ENCODE measurements around the gene ERC1. TPM values are rescaled to one million over a fixed set of nuclear protein-coding genes. Genes with fewer than 3 reads are reported as not detected.

The ERC1 gene
- total and polyA plus RNA-seq, 2 donors (not counting 3 experiments of a cell fraction or from before 2014, with no cell fraction given) = 11.7 to 66.1 TPM

- Histone ChIP-seq H3K27ac (ENCODE audit: insufficient read depth, low read depth, low read length) (no peak overlapping the region), H2AFZ (ENCODE audit: low read depth, low read length) (no peak overlapping the region), H3K4me1 (ENCODE audit: control insufficient read depth, extremely low read depth, insufficient read depth, low read length) (no peaks in the 10 kb centered on the region), H3K36me3 (ENCODE audit: control insufficient read depth in 2 of 2, extremely low read depth in 1 of 2, insufficient read depth in 2 of 2, low read length in 2 of 2) (no peaks in the 10 kb centered on the region), H3K27me3 (ENCODE audit: control insufficient read depth in 2 of 2, insufficient read depth in 2 of 2, low read length in 2 of 2) (no peaks in the 10 kb centered on the region), H3K4me3 (replicated peaks in 1 of 3; ENCODE audit: insufficient read depth in 1 of 3, low read depth in 1 of 3, low read length in 3 of 3) (no peak overlapping the region), H3K4me2 (ENCODE audit: insufficient read depth, low read length) (no peak overlapping the region), H3K9me1 (replicated peaks; ENCODE audit: control insufficient read depth, extremely low read depth, insufficient read depth, low read length) (peaks cover 3% of the 10 kb centered on the region), H3K79me2 (ENCODE audit: control insufficient read depth, insufficient read depth, low read length) (no peaks in the 10 kb centered on the region), H4K20me1 (replicated peaks; ENCODE audit: control insufficient read depth, extremely low read depth, insufficient read depth, low read length) (no peaks in the 10 kb centered on the region), H3K9ac (replicated peaks; ENCODE audit: extremely low read depth, insufficient read depth, low read length) (no peak overlapping the region), H3K9me3 (replicated peaks; ENCODE audit: control insufficient read depth, insufficient read depth, low read length) (no peaks in the 10 kb centered on the region)
- BruUV-seq (replicated peaks) = no TSS peak
- FAIRE-seq (no peak), DNase-seq (ENCODE audit: low read depth, low spot score) (no peak)
- intact Hi-C loops (cut with micrococcal nuclease) (no loop called here), dilution Hi-C loops (cut with MboI; ENCODE audit: extremely low pct_ligation_motif_present, low sequenced_read_pairs) (no loop called here)
- TF ChIP-seq FOS (IDR thresholded peaks at IDR 0.05; ENCODE audit: borderline replicate concordance, insufficient read depth, low read length) (no peak), EZH2 (IDR thresholded peaks at IDR 0.05; ENCODE audit: borderline replicate concordance, low read depth, low read length, severe bottlenecking) (no peak), MAX (IDR thresholded peaks at IDR 0.05; ENCODE audit: insufficient read depth, insufficient read length) (no peak), GATA2 (IDR thresholded peaks at IDR 0.05; ENCODE audit: insufficient read depth, insufficient read length, low read depth, low read length) (no peak), CTCF (IDR thresholded peaks at IDR 0.05; ENCODE audit: extremely low read depth in 1 of 2, insufficient read depth in 1 of 2, low read depth in 1 of 2, low read length in 2 of 2) (no peak), POLR2AphosphoS5 (IDR thresholded peaks at IDR 0.05; ENCODE audit: insufficient read depth, low read depth, low read length) (no peak), JUN (IDR thresholded peaks at IDR 0.05; ENCODE audit: borderline replicate concordance, insufficient read depth, insufficient read length, low read depth) (no peak), MYC (IDR thresholded peaks at IDR 0.05; ENCODE audit: low read depth, low read length) (no peak), POLR2A (IDR thresholded peaks at IDR 0.05; ENCODE audit: low read depth, low read length) (no peak)
- POLR2A ChIA-PET = no interaction called here
- CTCF ChIA-PET = interaction anchor here (1.2 kb wide), 1 partner anchor 73 kb away, joined by 4 read pairs; no protein-coding TSS in a partner anchor
These were observed 29.4 kb downstream of the ERC1 start for GRCh38 chr12:1020389-1020788.
